HG03378 (cell line): Measurements from ENCODE around the gene TMEM135.
"Not testable (repeated sequence)": the region's sequence is repeated elsewhere in the genome, so short reads cannot be mapped to it uniquely, and the experiment has no call there.

ENCODE experiments used
- ATAC-seq: cut with Tn5 transposase; IDR thresholded peaks from one replicate; pipeline ENCODE4 v1.9.1; 2021; ENCODE audit warnings: mild to moderate bottlenecking, moderate library complexity; ENCODE audit not compliant: unreplicated experiment

TMEM135 gene

DNA sequence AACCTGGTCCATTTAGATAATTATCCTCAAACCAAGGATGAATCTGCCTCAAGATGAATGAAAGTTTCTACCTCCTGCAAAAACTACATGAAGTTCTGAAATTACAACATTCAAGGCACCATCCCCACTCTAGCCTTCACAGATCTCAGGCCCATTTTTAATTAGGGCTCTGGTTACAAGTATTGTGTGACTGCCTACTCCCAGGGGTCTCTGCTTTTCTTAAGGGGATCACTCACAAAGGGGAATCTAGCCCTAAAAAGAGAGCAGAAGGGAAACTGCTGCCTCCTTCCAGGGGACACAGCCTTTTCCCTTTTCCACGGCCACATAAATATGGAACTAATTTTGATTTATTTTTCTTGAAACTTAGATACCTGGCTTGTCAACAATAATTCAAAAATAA lies 17.4 kb upstream of the TMEM135 start:
- no peak for ATAC-seq

DNA sequence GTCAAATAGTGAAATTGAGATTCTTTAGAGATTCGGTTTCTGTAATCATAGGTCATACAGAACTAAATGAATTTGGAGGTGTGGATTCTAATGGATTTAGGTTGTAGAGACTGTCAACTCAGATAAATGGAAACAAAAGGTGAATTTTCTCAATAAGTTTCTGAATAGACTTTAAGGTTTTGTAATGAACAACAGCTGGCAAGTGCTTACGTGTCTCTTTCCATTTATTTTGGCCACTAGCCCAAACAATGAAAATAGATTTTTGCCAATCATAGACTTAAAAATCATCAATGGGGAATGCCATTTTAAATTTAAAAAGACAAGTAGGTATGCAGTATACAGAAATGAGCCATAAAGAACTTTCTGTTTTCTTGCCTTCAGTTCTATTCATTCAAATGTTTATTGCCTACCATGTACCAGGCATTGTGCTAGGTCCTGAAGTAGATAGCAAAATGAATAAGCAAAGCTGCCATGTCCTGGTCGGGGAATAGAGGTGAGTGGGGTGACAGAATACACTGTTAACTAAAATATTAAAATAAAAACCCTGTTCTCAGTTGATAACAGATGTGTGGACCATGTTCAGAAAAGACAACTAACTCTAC lies 16.9 kb upstream of the TMEM135 start:
- no peak for ATAC-seq

DNA sequence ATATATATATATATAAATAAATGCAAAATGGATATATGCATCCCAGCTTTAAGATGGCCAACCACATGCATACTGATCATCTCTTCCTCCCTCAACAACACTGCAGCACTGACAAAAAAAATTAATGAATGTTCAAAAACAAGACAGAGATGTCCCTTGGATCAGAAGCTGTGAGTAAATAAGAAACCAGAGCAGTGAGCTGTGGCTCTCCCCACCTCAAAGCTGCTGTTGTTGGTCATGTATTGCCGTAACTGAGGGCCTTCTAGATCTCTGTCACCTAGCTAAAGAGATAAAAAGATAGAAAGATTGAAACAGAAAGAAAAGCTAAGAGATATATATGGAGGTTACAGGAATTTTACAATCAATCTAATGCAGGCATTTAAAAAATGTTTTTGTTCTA lies 15.5 kb upstream of the TMEM135 start:
- no peak for ATAC-seq

DNA sequence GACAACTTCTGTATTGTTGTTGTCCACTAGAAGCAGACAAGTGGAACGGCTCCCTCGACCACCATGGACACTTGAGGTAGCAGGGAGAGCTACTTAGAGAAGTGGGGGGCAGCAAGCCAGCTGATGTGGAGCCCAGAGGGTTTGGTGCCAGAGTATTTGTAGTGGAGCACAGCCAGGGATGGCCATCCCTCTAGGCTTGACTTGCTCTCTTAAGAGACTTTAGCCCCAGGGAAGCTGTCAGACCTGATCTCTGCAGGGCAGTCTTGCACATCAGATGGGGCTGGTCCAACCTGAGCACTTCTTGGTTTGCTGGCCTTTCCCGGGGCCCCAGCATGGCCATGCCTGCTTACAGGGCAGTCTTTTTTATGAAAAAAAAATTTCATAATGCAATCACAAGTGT lies 15.0 kb upstream of the TMEM135 start:
- ATAC-seq, result no peak

DNA sequence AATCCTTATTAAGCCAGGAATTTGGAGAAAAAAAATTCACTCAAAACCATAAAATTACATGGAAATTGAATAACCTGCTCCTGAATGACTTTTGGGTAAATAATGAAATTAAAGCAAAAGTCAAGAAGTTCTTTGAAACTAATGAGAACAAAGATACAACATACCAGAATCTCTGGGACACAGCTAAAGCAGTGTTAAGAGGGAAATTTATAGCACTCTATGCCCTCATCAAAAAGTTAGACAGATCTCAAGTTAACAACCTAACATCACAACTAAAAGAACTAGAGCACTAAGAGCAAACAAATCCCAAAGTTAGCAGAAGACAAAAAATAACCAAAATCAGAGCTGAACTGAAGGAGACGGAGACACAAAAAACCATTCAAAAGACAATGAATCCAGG lies 11.3 kb upstream of the TMEM135 start:
- ATAC-seq, result not testable (repeated sequence)

DNA sequence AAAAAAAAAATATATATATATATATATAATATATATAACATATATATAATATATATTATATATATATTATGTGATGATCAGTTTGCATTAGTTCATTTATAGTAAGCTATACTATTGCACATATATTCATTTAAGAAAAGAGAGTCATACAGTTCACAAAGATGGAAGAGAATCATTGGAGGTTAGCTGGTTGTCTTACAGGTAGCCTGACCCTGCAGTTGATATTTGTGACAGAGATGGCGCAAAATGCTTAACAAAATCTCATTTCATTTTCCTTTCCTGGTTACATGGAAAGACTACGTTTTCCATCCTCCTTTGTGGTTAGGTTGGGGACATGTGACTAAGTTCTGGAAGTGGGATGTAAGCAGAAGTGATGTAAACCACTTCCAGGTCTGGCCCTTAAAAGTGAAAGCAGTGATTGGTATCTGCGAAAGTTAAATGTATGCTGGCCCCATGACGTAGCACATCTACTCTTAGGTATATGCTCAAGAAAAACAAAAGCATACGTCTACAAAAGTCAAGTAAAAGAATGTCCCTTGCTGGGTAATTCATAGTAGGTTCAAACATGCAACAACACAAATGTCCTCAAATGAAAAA lies 7.2 kb upstream of the TMEM135 start:
- ATAC-seq, result no peak

GRCh38 chr11:87031433-87032170 lies 6.1 kb upstream of the TMEM135 start:
- no peak for ATAC-seq

DNA sequence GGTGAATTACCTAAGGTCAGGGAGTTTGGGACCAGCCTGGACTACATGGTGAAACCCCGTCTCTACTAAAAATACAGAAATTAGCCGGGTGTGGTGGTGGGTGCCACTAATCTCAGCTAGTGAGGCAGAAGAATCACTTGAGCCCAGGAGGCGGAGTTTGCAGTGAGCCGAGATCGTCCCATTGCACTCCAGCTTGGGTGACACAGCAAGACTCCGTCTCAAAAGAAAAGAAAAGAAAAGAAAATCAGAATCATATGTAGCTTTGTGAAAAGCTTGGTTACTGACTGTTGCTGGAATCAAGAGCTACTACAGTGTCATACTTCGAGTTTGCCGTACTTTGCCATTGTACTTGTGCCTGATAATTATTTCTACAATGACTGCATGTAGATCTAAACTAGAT lies 4.2 kb upstream of the TMEM135 start:
- no peak for ATAC-seq

- ATAC-seq, result no peak
Observed at GRCh38 chr11:87035976-87036583, 1.7 kb upstream of the TMEM135 start.

- no peak for ATAC-seq
Observed at GRCh38 chr11:87036756-87037449, 831 bp upstream of the TMEM135 start.

- no peak for ATAC-seq
Observed at GRCh38 chr11:87038235-87038977, 672 bp downstream of the TMEM135 start.

DNA sequence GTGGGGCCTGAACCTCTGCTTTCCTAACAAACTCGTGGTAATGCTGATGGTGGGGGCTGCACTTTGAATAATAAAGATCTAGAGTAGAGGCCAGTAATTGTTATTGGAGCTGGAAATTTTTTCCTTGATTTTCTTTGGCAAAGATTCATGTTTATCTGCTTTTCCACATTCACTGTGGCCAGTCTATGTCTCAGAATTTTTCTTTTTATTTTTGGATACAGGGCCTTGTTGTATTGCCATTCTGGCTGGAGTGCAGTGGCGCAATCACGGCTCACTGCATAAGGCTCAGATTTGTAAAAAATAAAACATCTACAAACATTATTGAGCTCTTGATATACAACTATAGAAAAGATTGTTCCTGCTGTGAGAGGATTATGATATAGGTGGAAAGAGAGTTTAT lies 1.6 kb downstream of the TMEM135 start:
- no peak for ATAC-seq

- ATAC-seq, result no peak
Observed at GRCh38 chr11:87043894-87044293, 6.2 kb downstream of the TMEM135 start.

DNA sequence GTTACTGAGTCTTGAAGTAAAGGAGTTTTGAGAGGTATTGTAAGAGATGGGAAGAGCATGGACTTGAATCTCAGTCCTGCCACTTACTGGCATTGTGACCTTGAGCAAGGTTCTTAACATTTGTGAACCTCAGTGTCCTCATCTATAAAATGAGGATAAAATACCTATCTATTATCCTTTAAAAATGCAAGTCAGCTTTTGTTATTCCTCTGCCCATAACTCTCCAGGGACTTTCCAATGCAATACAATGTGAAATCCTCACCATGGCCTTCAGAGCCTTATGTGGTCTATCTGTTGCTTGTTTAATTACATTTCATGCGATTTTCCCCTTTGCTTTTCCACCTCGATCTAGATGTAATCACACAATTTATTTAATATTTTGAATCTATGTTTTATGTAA lies 9.1 kb downstream of the TMEM135 start:
- ATAC-seq, result no peak

DNA sequence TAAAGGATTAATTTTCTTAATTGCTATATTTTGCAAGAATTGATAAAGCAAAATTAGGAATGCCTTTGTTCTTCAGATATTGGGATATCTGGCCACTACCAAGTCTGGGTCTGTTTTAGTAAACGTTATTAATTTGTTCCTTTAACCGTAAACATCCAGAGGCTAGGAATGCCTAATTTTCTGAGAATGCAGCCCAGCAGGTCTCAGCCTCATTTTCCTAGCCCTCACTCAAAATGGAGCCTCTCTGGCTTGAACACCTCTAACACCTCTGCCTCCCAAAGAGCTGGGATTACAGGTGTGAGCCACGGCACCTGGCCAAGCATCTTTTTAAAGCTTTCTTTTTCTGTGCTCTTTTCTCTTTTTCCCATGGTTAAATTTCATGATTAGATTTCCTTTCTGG lies 18.4 kb downstream of the TMEM135 start:
- no peak for ATAC-seq

GRCh38 chr11:87057749-87058148 lies 20.0 kb downstream of the TMEM135 start:
- no peak for ATAC-seq

DNA sequence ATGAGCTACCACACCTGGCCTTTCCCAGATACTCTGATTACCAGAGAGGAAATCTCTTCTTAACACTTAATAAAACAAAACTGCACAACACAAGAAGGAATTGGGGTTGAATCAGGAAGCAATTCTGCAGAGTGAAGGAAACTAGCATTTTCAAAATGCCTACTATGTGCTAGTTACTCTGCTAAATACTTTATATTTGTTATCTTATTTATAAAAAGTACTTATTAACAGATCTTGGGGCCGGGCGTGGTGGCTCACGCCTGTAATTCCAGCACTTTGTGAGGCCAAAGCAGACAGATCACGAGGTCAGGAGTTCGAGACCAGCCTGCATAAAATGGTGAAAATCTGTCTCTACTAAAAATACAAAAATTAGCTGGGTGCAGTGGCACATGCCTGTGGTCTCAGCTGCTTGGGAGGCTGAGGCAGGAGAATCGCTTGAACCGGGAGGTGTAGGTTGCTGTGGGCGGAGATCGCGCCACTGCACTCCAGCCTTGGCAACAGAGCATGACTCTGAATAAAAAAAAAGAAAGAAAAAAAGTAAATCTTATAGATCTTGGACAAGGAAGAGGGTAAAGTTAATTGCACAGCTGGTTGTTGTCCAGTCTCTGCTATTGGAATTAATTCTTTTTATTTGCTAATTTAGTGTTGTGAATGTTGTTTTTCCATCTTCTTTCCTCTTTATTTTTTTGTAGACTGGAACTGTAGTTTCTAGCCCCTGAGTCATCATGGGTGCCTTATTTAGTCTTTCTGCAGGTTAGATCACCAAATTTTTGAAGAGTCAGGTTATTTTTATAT lies 22.1 kb downstream of the TMEM135 start:
- no peak for ATAC-seq

- ATAC-seq, result no peak
Observed at GRCh38 chr11:87061766-87062165, 24.0 kb downstream of the TMEM135 start.

DNA sequence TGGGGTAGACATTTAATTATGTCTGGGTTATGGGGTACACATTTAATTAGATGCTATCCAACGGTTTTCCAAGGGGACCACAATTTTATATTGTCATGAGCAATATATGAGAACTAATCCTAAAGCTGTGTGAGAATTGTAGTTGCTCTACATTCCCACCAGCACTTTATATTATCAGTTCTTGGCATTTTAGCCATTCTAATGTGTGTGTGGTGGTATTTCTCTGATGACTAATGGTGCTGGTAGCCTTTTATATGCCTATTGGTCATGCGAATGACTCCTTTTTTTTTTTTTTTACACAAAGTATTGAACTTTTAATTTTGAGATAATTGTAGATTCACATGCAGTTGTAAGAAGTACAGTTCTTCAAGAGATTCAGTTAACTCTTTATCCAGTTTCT lies 26.2 kb downstream of the TMEM135 start:
- ATAC-seq, result no peak

- ATAC-seq, result no peak
Observed at GRCh38 chr11:87072787-87073186, 35.1 kb downstream of the TMEM135 start.
